Measurements from ENCODE around the gene FHAD1.

The FHAD1 gene

DNA sequence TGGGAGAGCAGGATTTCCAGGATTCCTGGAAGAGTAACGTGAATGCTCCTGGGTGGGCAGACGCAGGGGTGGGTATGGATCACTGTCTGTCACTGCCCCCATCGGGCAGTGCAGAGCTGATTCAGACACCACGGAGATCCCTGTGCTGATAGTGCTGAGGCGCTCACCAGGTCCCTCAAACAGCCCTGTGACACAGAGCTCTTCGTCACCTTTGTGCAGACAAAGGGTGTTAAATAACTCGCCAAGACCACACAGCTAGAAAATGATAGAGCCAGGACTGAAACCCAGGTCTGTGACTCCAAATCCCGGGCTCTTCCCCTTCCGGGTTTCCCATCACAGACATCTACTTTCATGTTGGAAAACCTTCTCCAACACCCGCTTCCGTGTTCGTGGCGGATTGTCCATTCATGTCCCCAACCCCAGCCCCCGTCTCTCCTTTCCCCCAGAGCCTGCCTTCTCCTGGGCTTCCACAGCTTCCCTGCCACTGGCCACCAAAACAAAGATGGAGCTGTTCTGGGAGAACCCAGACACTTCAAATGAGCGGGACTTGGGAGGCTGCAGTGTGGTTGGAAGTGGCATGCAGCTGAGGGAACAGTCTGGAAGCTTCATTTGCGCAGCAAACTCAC is 165.3 kb downstream of the FHAD1 start:
- peak; percentile 58 for DNase-seq (ENCODE audit: low read depth)
- TF ChIP-seq, protein P1, sequence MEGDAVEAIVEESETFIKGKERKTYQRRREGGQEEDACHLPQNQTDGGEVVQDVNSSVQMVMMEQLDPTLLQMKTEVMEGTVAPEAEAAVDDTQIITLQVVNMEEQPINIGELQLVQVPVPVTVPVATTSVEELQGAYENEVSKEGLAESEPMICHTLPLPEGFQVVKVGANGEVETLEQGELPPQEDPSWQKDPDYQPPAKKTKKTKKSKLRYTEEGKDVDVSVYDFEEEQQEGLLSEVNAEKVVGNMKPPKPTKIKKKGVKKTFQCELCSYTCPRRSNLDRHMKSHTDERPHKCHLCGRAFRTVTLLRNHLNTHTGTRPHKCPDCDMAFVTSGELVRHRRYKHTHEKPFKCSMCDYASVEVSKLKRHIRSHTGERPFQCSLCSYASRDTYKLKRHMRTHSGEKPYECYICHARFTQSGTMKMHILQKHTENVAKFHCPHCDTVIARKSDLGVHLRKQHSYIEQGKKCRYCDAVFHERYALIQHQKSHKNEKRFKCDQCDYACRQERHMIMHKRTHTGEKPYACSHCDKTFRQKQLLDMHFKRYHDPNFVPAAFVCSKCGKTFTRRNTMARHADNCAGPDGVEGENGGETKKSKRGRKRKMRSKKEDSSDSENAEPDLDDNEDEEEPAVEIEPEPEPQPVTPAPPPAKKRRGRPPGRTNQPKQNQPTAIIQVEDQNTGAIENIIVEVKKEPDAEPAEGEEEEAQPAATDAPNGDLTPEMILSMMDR (IDR thresholded peaks at IDR 0.05; ENCODE audit: low read depth, low read length), result no peak
- TF ChIP-seq MYC (IDR thresholded peaks at IDR 0.05; ENCODE audit: low read depth, low read length) (no peak), POLR2A (IDR thresholded peaks at IDR 0.05; ENCODE audit: extremely low read depth, insufficient read length) (no peak)
- TF ChIP-seq, protein P2, sequence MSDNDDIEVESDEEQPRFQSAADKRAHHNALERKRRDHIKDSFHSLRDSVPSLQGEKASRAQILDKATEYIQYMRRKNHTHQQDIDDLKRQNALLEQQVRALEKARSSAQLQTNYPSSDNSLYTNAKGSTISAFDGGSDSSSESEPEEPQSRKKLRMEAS (IDR thresholded peaks at IDR 0.05; ENCODE audit: low read depth, low read length), result no peak
- peak overlapping the region; percentile 87 for H3K4me3 ChIP-seq (ENCODE audit: low read depth, low read length)

DNA sequence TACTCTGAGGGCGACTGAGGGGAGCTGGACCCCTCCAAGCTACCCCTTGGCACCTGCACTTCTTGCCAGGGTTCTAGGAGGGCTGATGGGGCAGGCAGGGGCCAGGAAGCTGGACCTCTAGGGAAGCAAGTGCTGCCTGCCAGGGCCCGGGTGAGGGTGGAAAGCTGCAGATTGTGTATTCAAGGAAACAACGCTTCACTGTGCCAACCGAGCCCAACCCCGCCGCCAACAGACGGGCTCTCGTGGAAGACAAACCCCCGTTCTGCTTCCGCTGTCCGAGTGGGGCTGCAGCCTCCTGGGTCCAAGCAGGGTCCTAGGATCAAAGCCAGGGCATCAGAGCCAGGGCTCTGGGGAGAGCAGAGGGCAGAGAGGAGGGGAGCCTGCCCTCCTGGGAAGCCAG is 165.8 kb downstream of the FHAD1 start:
- peak overlapping the region; percentile 87 for H3K4me3 ChIP-seq (ENCODE audit: low read depth, low read length)
- TF ChIP-seq, protein P1 (IDR thresholded peaks at IDR 0.05; ENCODE audit: low read depth, low read length), result no peak
- no peak for TF ChIP-seq MYC (IDR thresholded peaks at IDR 0.05; ENCODE audit: low read depth, low read length)
- TF ChIP-seq, protein P2 (IDR thresholded peaks at IDR 0.05; ENCODE audit: low read depth, low read length), result no peak
- TF ChIP-seq POLR2A (IDR thresholded peaks at IDR 0.05; ENCODE audit: extremely low read depth, insufficient read length), result no peak
- DNase-seq (ENCODE audit: low read depth), result no peak

DNA sequence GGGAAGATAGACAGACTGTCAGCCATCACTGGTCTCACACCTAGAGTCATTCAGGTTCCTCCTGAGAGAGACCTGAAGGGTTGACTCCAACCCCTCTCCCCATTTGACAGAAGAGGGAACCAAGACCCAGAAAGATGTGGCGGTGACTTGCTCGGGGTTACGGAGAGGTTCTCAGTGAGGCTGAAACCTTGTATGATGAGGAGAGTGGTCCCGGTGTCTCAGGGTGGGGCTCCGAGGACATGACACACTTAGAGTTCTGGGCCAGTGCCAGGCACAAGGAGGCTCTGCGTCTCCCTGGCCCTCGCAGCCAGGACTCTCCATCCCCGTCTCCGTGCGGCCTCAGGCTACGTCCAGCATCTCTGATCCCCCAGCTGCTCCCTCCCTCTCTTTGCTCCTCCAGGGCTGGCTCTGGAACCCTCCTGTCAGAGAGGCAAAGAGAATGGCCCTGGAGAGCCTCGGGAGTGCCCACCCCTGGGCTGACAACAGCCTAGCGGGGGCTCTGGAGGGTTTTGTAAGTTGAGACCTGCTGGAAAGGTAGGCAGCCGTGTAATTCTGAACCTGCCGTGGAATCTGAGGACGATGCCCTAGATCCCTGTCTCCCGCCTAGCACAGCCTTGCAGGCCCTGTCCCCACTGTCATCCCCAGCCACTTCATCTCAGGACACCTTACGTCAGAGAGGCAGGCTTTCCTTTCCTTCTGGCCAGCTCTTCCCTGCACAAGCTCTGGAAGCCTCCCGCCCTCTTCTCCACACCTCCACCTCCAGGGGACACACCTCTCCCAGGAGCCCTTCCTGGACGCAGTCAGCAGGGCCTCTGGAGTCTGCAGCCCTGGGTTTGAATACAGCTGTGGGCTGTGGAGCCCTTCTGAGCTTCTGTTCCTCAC is 166.8 kb downstream of the FHAD1 start:
- no peak overlapping the region for H3K4me3 ChIP-seq (ENCODE audit: low read depth, low read length)
- TF ChIP-seq MYC (IDR thresholded peaks at IDR 0.05; ENCODE audit: low read depth, low read length), result no peak
- no peak for DNase-seq (ENCODE audit: low read depth)

DNA sequence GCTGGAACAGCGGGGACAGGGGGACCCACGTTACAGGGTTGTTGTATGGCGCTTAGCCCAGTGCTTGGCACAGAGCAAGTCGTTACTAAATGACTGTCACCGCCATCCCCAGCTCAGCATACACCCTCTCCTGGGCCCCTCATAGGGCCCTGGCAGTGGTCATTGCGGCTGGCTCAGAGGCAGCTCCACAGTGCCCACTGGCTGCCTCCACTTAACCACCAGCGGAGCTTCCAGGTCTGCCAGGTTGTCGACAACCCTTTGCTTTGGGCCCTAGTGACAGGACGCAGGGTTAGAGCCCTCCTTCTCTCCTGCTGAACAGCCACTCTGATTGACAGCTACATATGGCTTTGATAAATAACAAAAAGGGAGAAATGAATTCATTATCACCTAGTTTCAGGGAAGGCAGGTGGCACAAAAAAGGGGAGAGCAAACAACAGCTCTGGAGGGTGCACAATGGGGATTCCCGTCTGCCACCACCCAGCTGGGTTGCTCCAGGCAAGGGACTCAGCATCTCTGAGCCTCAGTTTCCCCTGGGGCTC is 167.5 kb downstream of the FHAD1 start:
- no peak for DNase-seq (ENCODE audit: low read depth)
- TF ChIP-seq POLR2A (IDR thresholded peaks at IDR 0.05; ENCODE audit: extremely low read depth, insufficient read length), result no peak
- H3K4me3 ChIP-seq (ENCODE audit: low read depth, low read length), result no peak overlapping the region

DNA sequence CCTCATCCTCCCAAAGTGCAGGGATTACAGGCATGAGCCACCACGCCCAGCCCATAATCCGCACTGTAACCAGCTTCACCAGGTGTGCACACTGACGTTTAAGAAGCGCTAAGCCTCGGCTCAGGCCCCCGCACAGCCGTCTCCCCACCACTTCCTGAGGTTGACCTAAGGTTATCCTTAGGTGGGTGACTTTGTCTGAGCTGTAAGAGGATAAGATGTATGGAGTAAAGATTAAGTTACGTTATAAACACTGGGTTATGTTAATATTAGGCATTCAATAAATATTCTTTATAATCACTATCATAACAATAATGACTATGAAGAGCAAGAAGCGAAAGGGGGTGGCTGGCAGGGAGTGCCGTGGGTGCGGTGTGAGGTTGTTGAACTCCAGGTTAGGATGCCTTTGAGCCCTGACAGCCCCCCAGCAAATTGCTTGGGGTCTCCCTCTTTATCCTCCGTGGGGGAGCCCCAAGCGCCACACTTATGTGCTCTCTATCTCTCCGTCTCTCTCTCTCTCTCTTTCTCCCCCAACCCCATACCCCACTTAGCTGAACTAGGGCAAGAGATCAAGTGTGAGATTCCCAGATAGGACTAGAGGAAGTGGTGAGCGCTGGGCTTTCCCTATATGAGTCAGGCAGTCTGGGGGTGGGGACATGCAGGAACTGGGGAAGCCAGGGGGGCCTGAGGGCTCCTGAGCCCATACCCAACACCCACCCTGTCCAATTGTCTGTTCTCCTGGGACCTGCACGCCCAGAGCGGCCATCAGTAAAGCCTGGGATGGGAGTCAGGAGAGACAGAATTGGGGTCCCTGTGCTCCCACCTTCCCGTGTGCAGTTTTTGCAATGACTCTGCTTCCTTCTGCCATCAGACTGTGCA is 170.3 kb downstream of the FHAD1 start:
- DNase-seq (ENCODE audit: low read depth), result peak; percentile 77
- TF ChIP-seq MYC (IDR thresholded peaks at IDR 0.05; ENCODE audit: low read depth, low read length) (no peak), POLR2A (IDR thresholded peaks at IDR 0.05; ENCODE audit: extremely low read depth, insufficient read length) (no peak)
- TF ChIP-seq, protein P1 (IDR thresholded peaks at IDR 0.05; ENCODE audit: low read depth, low read length), result no peak
- TF ChIP-seq, protein P2 (IDR thresholded peaks at IDR 0.05; ENCODE audit: low read depth, low read length), result no peak
- H3K4me3 ChIP-seq (ENCODE audit: low read depth, low read length), result no peak overlapping the region

DNA sequence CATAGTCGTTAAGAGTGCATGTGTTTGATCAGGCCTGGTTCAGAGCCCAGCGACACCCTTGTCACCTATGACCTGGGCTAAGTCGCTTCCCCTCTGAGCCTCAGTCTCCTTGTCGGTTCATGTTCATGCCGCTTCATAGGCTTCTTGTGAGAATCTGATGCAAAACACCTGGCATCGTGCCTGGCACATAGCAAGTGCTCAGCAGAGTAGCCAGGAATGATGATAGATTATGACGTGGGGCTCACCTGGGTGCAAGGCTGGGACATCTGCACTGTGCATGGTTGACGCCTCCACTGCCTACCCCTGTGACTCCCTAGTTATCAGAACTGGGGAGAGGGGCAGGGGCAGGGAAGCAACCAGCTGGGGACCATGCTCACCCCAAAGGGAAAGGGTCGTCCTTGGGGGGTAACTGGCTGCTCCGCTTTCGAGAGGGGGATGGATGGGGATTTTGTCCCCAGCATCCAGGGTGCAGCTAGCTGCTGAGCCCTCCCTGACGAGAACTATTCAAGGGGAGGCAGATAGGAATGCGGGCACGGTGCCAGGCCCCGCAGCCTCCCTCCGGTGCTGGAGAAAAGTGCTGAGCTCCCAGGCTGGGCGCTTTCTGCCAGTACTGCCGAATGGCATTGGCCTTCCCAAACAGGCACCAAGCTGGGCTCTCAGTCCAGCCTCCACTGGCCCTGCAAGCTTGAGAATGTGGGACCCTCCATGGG is 171.9 kb downstream of the FHAD1 start:
- no peak overlapping the region for H3K4me3 ChIP-seq (ENCODE audit: low read depth, low read length)
- TF ChIP-seq, protein P1 (IDR thresholded peaks at IDR 0.05; ENCODE audit: low read depth, low read length), result no peak
- TF ChIP-seq, protein P2 (IDR thresholded peaks at IDR 0.05; ENCODE audit: low read depth, low read length), result no peak
- TF ChIP-seq POLR2A (IDR thresholded peaks at IDR 0.05; ENCODE audit: extremely low read depth, insufficient read length) (no peak), MYC (IDR thresholded peaks at IDR 0.05; ENCODE audit: low read depth, low read length) (no peak)
- no peak for DNase-seq (ENCODE audit: low read depth)
